22Rv1 (cell line): ENCODE data around the gene ABI3BP.

Experiments
- ZFX ChIP-seq: fragments of 450-650 bp; IDR thresholded peaks from 2 replicates; pipeline ENCODE4 v1.6.1; 2017; ENCODE audit warnings: antibody characterized with exemption, borderline replicate concordance
- TF ChIP-seq, protein P1 (sequence below): fragments of 450-650 bp; IDR thresholded peaks from 2 replicates; pipeline ENCODE4 v1.5.1; 2017; ENCODE audit warnings: mild to moderate bottlenecking

DNA sequence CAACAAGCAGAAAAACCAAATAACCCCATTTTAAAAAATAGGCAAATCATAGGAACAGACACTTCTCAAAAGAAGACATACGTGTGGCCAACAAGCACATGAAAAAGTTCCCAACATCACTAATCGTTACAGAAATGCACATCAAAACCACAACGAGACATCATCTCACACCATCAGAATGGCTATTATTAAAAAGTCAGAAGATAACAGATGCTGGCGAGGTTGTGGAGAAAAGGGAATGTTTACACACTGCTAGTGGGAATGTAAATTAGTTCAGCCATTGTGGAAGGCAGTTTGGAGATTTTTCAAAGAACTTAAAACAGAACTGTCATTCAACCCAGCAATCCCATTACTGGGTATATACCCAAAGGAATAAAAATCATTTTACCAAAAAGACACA lies 60.7 kb downstream of the ABI3BP start:
- TF ChIP-seq, protein P1, sequence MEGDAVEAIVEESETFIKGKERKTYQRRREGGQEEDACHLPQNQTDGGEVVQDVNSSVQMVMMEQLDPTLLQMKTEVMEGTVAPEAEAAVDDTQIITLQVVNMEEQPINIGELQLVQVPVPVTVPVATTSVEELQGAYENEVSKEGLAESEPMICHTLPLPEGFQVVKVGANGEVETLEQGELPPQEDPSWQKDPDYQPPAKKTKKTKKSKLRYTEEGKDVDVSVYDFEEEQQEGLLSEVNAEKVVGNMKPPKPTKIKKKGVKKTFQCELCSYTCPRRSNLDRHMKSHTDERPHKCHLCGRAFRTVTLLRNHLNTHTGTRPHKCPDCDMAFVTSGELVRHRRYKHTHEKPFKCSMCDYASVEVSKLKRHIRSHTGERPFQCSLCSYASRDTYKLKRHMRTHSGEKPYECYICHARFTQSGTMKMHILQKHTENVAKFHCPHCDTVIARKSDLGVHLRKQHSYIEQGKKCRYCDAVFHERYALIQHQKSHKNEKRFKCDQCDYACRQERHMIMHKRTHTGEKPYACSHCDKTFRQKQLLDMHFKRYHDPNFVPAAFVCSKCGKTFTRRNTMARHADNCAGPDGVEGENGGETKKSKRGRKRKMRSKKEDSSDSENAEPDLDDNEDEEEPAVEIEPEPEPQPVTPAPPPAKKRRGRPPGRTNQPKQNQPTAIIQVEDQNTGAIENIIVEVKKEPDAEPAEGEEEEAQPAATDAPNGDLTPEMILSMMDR: no peak
- no peak for TF ChIP-seq ZFX
